ENCODE results near the gene MED29.

DNA sequence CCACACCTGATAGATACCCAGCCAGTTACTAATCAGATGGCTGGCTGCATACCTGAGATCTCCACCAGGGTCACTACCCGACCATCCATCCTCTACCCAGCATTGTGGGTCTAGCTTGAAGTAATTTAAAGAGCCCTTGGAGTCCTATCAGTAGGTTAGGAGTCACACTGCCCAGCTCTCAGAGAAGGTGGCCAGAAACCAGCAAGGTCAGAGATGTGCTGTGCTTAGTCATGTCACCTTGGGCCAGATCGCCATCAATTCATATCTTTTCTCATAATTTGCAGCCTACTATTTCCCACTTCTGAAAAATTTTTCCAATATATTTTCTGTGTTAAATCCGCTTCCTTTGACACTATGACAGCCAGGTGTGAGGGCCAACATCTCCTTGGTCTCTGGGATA is 35.1 kb upstream of the MED29 start:
- TF ChIP-seq, protein P1, sequence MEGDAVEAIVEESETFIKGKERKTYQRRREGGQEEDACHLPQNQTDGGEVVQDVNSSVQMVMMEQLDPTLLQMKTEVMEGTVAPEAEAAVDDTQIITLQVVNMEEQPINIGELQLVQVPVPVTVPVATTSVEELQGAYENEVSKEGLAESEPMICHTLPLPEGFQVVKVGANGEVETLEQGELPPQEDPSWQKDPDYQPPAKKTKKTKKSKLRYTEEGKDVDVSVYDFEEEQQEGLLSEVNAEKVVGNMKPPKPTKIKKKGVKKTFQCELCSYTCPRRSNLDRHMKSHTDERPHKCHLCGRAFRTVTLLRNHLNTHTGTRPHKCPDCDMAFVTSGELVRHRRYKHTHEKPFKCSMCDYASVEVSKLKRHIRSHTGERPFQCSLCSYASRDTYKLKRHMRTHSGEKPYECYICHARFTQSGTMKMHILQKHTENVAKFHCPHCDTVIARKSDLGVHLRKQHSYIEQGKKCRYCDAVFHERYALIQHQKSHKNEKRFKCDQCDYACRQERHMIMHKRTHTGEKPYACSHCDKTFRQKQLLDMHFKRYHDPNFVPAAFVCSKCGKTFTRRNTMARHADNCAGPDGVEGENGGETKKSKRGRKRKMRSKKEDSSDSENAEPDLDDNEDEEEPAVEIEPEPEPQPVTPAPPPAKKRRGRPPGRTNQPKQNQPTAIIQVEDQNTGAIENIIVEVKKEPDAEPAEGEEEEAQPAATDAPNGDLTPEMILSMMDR (IDR thresholded peaks at IDR 0.05), result no peak
- no peak for TF ChIP-seq POLR2A (IDR thresholded peaks at IDR 0.05)
- TF ChIP-seq POLR2AphosphoS5 (IDR thresholded peaks at IDR 0.05; ENCODE audit: insufficient read depth in 1 of 2, low read depth in 1 of 2), result no peak
